T1000 (cell line): Measurements from ENCODE around the gene NEDD8.

Source experiments
- DNase-seq: peaks from one replicate; lab custom pipeline; 2025; ENCODE audit warnings: mixed read lengths; lab: John Stamatoyannopoulos, UW

NEDD8 gene

GRCh38 chr14:24196071-24197055 is 35.8 kb downstream of the NEDD8 start:
- DNase-seq, result no peak

- DNase-seq, result peak; percentile 75
These were observed 36.7 kb downstream of the NEDD8 start, which contains the start of gene TM9SF1 for GRCh38 chr14:24195186-24196070. TM9SF1 (minus strand) TSS chr14:24195441; CDS start chr14:24195019, 422 bp downstream.

GRCh38 chr14:24194873-24195185 is 37.3 kb downstream of the NEDD8 start:
- DNase-seq, result no peak

- DNase-seq, result no peak
These were observed 37.8 kb downstream of the NEDD8 start for GRCh38 chr14:24194186-24194872.

GRCh38 chr14:24192933-24193332 is 39.2 kb downstream of the NEDD8 start:
- no peak for DNase-seq

GRCh38 chr14:24190416-24190815 is 41.8 kb downstream of the NEDD8 start:
- DNase-seq, result no peak

- DNase-seq, result no peak
These were observed 42.7 kb downstream of the NEDD8 start for GRCh38 chr14:24189460-24189859.

- no peak for DNase-seq
These were observed 43.1 kb downstream of the NEDD8 start for GRCh38 chr14:24189059-24189375.

GRCh38 chr14:24188251-24189058 is 43.7 kb downstream of the NEDD8 start, which contains the start of gene IPO4:
IPO4 (minus strand) TSS chr14:24188816; CDS start chr14:24188787, 29 bp downstream.
- DNase-seq, result peak; percentile 82

- no peak for DNase-seq
These were observed 44.6 kb downstream of the NEDD8 start for GRCh38 chr14:24187539-24187915.

- no peak for DNase-seq
These were observed 45.2 kb downstream of the NEDD8 start for GRCh38 chr14:24186831-24187538.

- DNase-seq, result no peak
These were observed 46.4 kb downstream of the NEDD8 start for GRCh38 chr14:24185741-24186140.

GRCh38 chr14:24185026-24185425 is 47.1 kb downstream of the NEDD8 start:
- DNase-seq, result no peak

- DNase-seq, result no peak
These were observed 47.8 kb downstream of the NEDD8 start for GRCh38 chr14:24184104-24184970.

- no peak for DNase-seq
These were observed 49.1 kb downstream of the NEDD8 start for GRCh38 chr14:24183014-24183481.

GRCh38 chr14:24182110-24182882 is 49.9 kb downstream of the NEDD8 start:
- no peak for DNase-seq

GRCh38 chr14:24181371-24182077 is 50.6 kb downstream of the NEDD8 start:
- DNase-seq, result no peak
